Measurements from ENCODE around the gene TPGS1. TPM values are rescaled to one million over a fixed set of nuclear protein-coding genes. Genes with fewer than 3 reads are reported as not detected.

Gene TPGS1
- total and polyA plus RNA-seq, 2 of the 8 experiments (the other 6 are each of a cell fraction or from before 2014, with no cell fraction given): 9.1 to 10.6 TPM

DNA sequence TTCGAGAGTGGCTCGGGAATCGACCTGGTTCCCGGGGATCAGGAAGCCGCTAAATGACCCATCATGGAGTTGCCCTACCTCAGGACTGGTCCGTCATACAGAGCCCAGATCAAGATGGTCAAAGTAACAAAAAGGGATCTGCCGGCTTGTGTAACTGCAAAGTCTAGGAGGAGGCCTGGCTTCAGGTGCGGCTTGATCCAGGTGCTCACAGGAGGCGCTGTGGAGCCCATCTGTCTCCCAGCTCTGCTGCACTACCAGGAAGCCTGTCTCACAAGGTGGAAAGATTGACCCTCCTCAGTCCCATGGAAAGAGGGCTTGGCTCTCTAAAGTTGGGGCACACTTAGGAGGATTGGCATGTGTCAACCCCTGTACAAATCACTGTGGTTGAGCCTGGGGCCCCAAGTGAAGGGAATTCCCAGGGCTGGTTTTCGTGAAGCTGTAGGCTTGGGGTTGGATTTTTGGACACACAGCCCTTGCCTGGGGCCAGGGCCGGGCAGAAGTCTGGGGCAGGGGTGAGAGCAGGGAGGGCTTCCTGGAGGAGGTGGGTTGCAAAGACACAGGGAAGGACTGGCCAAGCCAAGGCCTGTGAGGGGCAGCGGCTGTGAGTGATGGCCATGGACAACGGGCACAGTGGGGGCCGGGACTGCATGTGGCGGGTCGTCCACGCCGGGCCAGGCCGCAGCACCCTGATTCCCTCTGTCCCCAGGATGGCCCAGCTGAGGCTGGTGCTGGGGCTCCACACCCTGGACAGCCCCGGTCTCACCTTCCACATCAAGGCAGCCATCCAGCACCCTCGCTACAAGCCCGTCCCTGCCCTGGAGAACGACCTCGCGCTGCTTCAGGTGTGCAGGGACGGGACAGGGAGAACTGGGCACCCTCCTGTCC, 40.8 kb downstream of the TPGS1 start:
- Histone ChIP-seq H3K4me1 (replicated peaks in 1 of 4; ENCODE audit: control insufficient read depth in 3 of 4, insufficient read depth in 4 of 4, low read length in 3 of 4) (peaks cover 0 to 3% (median under 1%) of the 10 kb centered on the region in 4 experiments; a peak in 3 of 7 replicates), H3K27ac (ENCODE audit: low read depth, low read length) (no peak overlapping the region), H2BK20ac (ENCODE audit: low read length) (no peak overlapping the region), H3K4me2 (ENCODE audit: insufficient read depth in 1 of 2, low read depth in 2 of 2, low read length in 2 of 2) (no peak overlapping the region), H3K14ac (ENCODE audit: insufficient read length) (no peak overlapping the region), H4K20me1 (replicated peaks in 1 of 2; ENCODE audit: control insufficient read depth in 1 of 2, insufficient read depth in 2 of 2, low read length in 2 of 2) (peaks cover 2 to 8% of the 10 kb centered on the region in 2 experiments), H2AFZ (ENCODE audit: low read length) (no peak overlapping the region), H3K79me1 (ENCODE audit: low read depth, low read length) (no peaks in the 10 kb centered on the region), H4K91ac (replicated peaks; ENCODE audit: insufficient read length, low read length) (no peak overlapping the region), H3K23ac (ENCODE audit: insufficient read length) (no peak overlapping the region), H3K9me3 (ENCODE audit: insufficient read depth in 2 of 2, low read depth in 1 of 2, low read length in 1 of 2) (no peaks in the 10 kb centered on the region), H3K9ac (replicated peaks in 1 of 4; ENCODE audit: extremely low read depth in 1 of 4, low read depth in 3 of 4, low read length in 3 of 4) (no peak overlapping the region; a peak in 1 of 7 replicates), H2BK120ac (replicated peaks; ENCODE audit: low read depth, low read length) (no peak overlapping the region), H3K23me2 (ENCODE audit: low read depth, low read length) (peaks cover 3% of the 10 kb centered on the region; the same call in 1 of the 2 replicates), H3K36me3 (ENCODE audit: control insufficient read depth in 2 of 4, insufficient read depth in 4 of 4, low read length in 3 of 4) (no peaks in the 10 kb centered on the region), H3K4me3 (ENCODE audit: extremely low read depth in 1 of 4, insufficient read depth in 2 of 4, low read depth in 3 of 4, low read length in 4 of 4) (no peak overlapping the region), H3K56ac (replicated peaks; ENCODE audit: insufficient read length, low read depth, low read length) (no peak overlapping the region), H4K8ac (ENCODE audit: extremely low read depth, insufficient read depth, low read length) (no peak overlapping the region), H3K79me2 (ENCODE audit: control insufficient read depth in 1 of 2, insufficient read depth in 2 of 2, low read length in 2 of 2) (no peaks in the 10 kb centered on the region), H2BK12ac (ENCODE audit: low read depth, low read length) (peak overlapping the region; percentile 27; the same call in 1 of the 2 replicates), H3K27me3 (replicated peaks in 1 of 4; ENCODE audit: control insufficient read depth in 3 of 4, extremely low read depth in 1 of 4, insufficient read depth in 3 of 4, low read length in 3 of 4) (no peaks in the 10 kb centered on the region), H2AK5ac (ENCODE audit: low read depth, low read length) (no peak overlapping the region), H2BK15ac (ENCODE audit: low read length) (no peak overlapping the region; the same call in 1 of the 2 replicates), H3K4ac (replicated peaks; ENCODE audit: insufficient read length, low read depth, low read length) (no peak overlapping the region), H3K18ac (ENCODE audit: extremely low read depth, low read length) (no peak overlapping the region), H4K5ac (ENCODE audit: insufficient read length, low read depth, low read length) (no peak overlapping the region), H2BK5ac (ENCODE audit: low read depth, low read length) (no peak overlapping the region; the same call in 1 of the 2 replicates)
- FAIRE-seq (no peak), DNase-seq (ENCODE audit: low read depth in 1 of 2, low spot score in 2 of 2) (no peak)
- peak in 2 of 3 experiments; percentile 9 to 22; a peak in 2 of 4 replicates for TF ChIP-seq CTCF (IDR thresholded peaks at IDR 0.05; ENCODE audit: control extremely low read depth in 1 of 3, insufficient read depth in 1 of 3, low read depth in 1 of 3, low read length in 3 of 3)
- TF ChIP-seq KDM1A (IDR thresholded peaks at IDR 0.05; ENCODE audit: borderline replicate concordance, low read length): peak; percentile 83; the same call in 1 of the 2 replicates
- no peak for TF ChIP-seq CEBPB (IDR thresholded peaks at IDR 0.05; ENCODE audit: low read depth, low read length)
- TF ChIP-seq, protein P1, sequence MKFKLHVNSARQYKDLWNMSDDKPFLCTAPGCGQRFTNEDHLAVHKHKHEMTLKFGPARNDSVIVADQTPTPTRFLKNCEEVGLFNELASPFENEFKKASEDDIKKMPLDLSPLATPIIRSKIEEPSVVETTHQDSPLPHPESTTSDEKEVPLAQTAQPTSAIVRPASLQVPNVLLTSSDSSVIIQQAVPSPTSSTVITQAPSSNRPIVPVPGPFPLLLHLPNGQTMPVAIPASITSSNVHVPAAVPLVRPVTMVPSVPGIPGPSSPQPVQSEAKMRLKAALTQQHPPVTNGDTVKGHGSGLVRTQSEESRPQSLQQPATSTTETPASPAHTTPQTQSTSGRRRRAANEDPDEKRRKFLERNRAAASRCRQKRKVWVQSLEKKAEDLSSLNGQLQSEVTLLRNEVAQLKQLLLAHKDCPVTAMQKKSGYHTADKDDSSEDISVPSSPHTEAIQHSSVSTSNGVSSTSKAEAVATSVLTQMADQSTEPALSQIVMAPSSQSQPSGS (IDR thresholded peaks at IDR 0.05; ENCODE audit: low read length): no peak
- peak in 1 of 2 experiments; percentile 73; a peak in 1 of 4 replicates for TF ChIP-seq HDAC2 (IDR thresholded peaks at IDR 0.05; ENCODE audit: borderline replicate concordance in 1 of 2, low read depth in 2 of 2, low read length in 2 of 2)
- TF ChIP-seq TEAD4 (IDR thresholded peaks at IDR 0.05; ENCODE audit: low read depth, low read length): no peak
- ChIA-PET CTCF (ENCODE audit: partially characterized antibody) (no interaction called here), POLR2A (ENCODE audit: partially characterized antibody) (interaction anchor here (0.6 to 7.3 kb wide), 9 partner anchors 9 to 44 kb away, joined by 3 to 40 read pairs (median 5); partner anchors contain the start of gene CDC34)
- WGBS, 2 experiments (ENCODE audit: extremely low coverage in 1 of 2, insufficient coverage in 1 of 2, insufficient read length in 1 of 2, insufficient replicate concordance in 2 of 2, low coverage in 1 of 2, low lambda C conversion rate in 2 of 2, missing lambda C conversion rate in 1 of 2): 88% methylated on average over 26 of the region's 26 CpGs; no CpG with 5 or more reads in 1 of the 2 experiments
